ENCODE results near the gene ABCG5.

The ABCG5 gene

GRCh38 chr2:43826305-43827250 lies 12.1 kb downstream of the ABCG5 start:
- no peak overlapping the region for H3K27ac ChIP-seq (replicated peaks; ENCODE audit: low read length)
- no peak overlapping the region for H3K4me2 ChIP-seq (ENCODE audit: insufficient read depth, low read length, poor library complexity, severe bottlenecking)
- no CpG with 5 or more reads among the region's 17 CpGs for WGBS, 2 donors (ENCODE audit: extremely low coverage in 2 of 2, insufficient read length in 2 of 2, insufficient replicate concordance in 1 of 2)
- H2BK5ac ChIP-seq (ENCODE audit: low read length), result no peak overlapping the region
- H3K27me3 ChIP-seq (ENCODE audit: control insufficient read depth in 3 of 3, insufficient read depth in 3 of 3, low read depth in 1 of 3, low read length in 3 of 3), result peaks cover 0 to 8% (median 0%) of the 10 kb centered on the region in 3 experiments
- no peak overlapping the region for H2BK12ac ChIP-seq (ENCODE audit: low read length)
- no peaks in the 10 kb centered on the region for H3K4me1 ChIP-seq (ENCODE audit: control insufficient read depth in 2 of 2, insufficient read depth in 1 of 2, low read depth in 1 of 2, low read length in 2 of 2)
- H3K79me1 ChIP-seq (ENCODE audit: low read depth, low read length), result no peaks in the 10 kb centered on the region
- H2BK15ac ChIP-seq (ENCODE audit: low read length), result no peak overlapping the region
- H3K9ac ChIP-seq (ENCODE audit: low read depth, low read length, poor library complexity), result no peak overlapping the region
- H3K14ac ChIP-seq (ENCODE audit: low read length), result no peak overlapping the region
- H3K9me3 ChIP-seq (replicated peaks in 1 of 2; ENCODE audit: control insufficient read depth in 2 of 2, insufficient read depth in 1 of 2, low read depth in 1 of 2, low read length in 2 of 2), result no peaks in the 10 kb centered on the region
- no peak overlapping the region for H3K23ac ChIP-seq (ENCODE audit: low read depth, low read length, poor library complexity)
- DNase-seq (ENCODE audit: low spot score), result no peak
- no peak overlapping the region for H4K8ac ChIP-seq (ENCODE audit: low read depth, low read length)
- no peak overlapping the region for H3K18ac ChIP-seq (ENCODE audit: low read length)
- no peak overlapping the region for H3K4ac ChIP-seq (ENCODE audit: low read length)
- no peak overlapping the region for H3K4me3 ChIP-seq (ENCODE audit: low read length in 2 of 2)
- H4K91ac ChIP-seq (ENCODE audit: low read depth, low read length, poor library complexity), result no peak overlapping the region
- no peak overlapping the region for H2BK120ac ChIP-seq (ENCODE audit: low read depth, low read length)
- H2AK5ac ChIP-seq (ENCODE audit: low read depth, low read length), result no peak overlapping the region
- H2AFZ ChIP-seq (ENCODE audit: low read length), result no peak overlapping the region
- H3K36me3 ChIP-seq (replicated peaks in 1 of 2; ENCODE audit: control insufficient read depth in 2 of 2, insufficient read depth in 2 of 2, low read length in 2 of 2), result no peaks in the 10 kb centered on the region

- Histone ChIP-seq H3K4me3 (ENCODE audit: low read length in 2 of 2) (no peak overlapping the region), H3K27me3 (ENCODE audit: control insufficient read depth in 3 of 3, insufficient read depth in 3 of 3, low read depth in 1 of 3, low read length in 3 of 3) (peaks cover 0 to 7% (median 0%) of the 10 kb centered on the region in 3 experiments), H2AFZ (ENCODE audit: low read length) (no peak overlapping the region), H2BK12ac (ENCODE audit: low read length) (no peak overlapping the region), H4K91ac (ENCODE audit: low read depth, low read length, poor library complexity) (no peak overlapping the region), H3K23ac (ENCODE audit: low read depth, low read length, poor library complexity) (no peak overlapping the region), H3K9me3 (replicated peaks in 1 of 2; ENCODE audit: control insufficient read depth in 2 of 2, insufficient read depth in 1 of 2, low read depth in 1 of 2, low read length in 2 of 2) (no peaks in the 10 kb centered on the region), H3K79me1 (ENCODE audit: low read depth, low read length) (no peaks in the 10 kb centered on the region), H2BK15ac (ENCODE audit: low read length) (no peak overlapping the region), H3K4ac (ENCODE audit: low read length) (no peak overlapping the region), H3K4me1 (ENCODE audit: control insufficient read depth in 2 of 2, insufficient read depth in 1 of 2, low read depth in 1 of 2, low read length in 2 of 2) (no peaks in the 10 kb centered on the region), H3K18ac (ENCODE audit: low read length) (no peak overlapping the region), H3K9ac (ENCODE audit: low read depth, low read length, poor library complexity) (no peak overlapping the region), H3K14ac (ENCODE audit: low read length) (no peak overlapping the region), H2BK5ac (ENCODE audit: low read length) (no peak overlapping the region), H2AK5ac (ENCODE audit: low read depth, low read length) (no peak overlapping the region), H3K4me2 (ENCODE audit: insufficient read depth, low read length, poor library complexity, severe bottlenecking) (no peak overlapping the region), H3K27ac (replicated peaks; ENCODE audit: low read length) (no peak overlapping the region), H4K8ac (ENCODE audit: low read depth, low read length) (no peak overlapping the region), H3K36me3 (replicated peaks in 1 of 2; ENCODE audit: control insufficient read depth in 2 of 2, insufficient read depth in 2 of 2, low read length in 2 of 2) (no peaks in the 10 kb centered on the region), H2BK120ac (ENCODE audit: low read depth, low read length) (no peak overlapping the region)
- WGBS, 2 donors (ENCODE audit: extremely low coverage in 2 of 2, insufficient read length in 2 of 2, insufficient replicate concordance in 1 of 2), result no CpG with 5 or more reads among the region's 3 CpGs
- DNase-seq (ENCODE audit: low spot score), result no peak
Observed at GRCh38 chr2:43825841-43826240, 12.8 kb downstream of the ABCG5 start.

- H3K9ac ChIP-seq (ENCODE audit: low read depth, low read length, poor library complexity), result no peak overlapping the region
- no peak for DNase-seq (ENCODE audit: low spot score)
- no peak overlapping the region for H3K4ac ChIP-seq (ENCODE audit: low read length)
- no peaks in the 10 kb centered on the region for H3K36me3 ChIP-seq (replicated peaks in 1 of 2; ENCODE audit: control insufficient read depth in 2 of 2, insufficient read depth in 2 of 2, low read length in 2 of 2)
- H4K91ac ChIP-seq (ENCODE audit: low read depth, low read length, poor library complexity), result no peak overlapping the region
- H3K23ac ChIP-seq (ENCODE audit: low read depth, low read length, poor library complexity), result no peak overlapping the region
- H3K4me3 ChIP-seq (ENCODE audit: low read length in 2 of 2), result no peak overlapping the region
- H2BK15ac ChIP-seq (ENCODE audit: low read length), result no peak overlapping the region
- H2AFZ ChIP-seq (ENCODE audit: low read length), result no peak overlapping the region
- H3K4me2 ChIP-seq (ENCODE audit: insufficient read depth, low read length, poor library complexity, severe bottlenecking), result no peak overlapping the region
- no peak overlapping the region for H2BK120ac ChIP-seq (ENCODE audit: low read depth, low read length)
- no peak overlapping the region for H2BK5ac ChIP-seq (ENCODE audit: low read length)
- no peak overlapping the region for H2BK12ac ChIP-seq (ENCODE audit: low read length)
- no CpG with 5 or more reads among the region's 12 CpGs for WGBS, 2 donors (ENCODE audit: extremely low coverage in 2 of 2, insufficient read length in 2 of 2, insufficient replicate concordance in 1 of 2)
- no peak overlapping the region for H3K18ac ChIP-seq (ENCODE audit: low read length)
- H2AK5ac ChIP-seq (ENCODE audit: low read depth, low read length), result no peak overlapping the region
- no peak overlapping the region for H4K8ac ChIP-seq (ENCODE audit: low read depth, low read length)
- H3K9me3 ChIP-seq (replicated peaks in 1 of 2; ENCODE audit: control insufficient read depth in 2 of 2, insufficient read depth in 1 of 2, low read depth in 1 of 2, low read length in 2 of 2), result no peaks in the 10 kb centered on the region
- no peaks in the 10 kb centered on the region for H3K79me1 ChIP-seq (ENCODE audit: low read depth, low read length)
- no peak overlapping the region for H3K14ac ChIP-seq (ENCODE audit: low read length)
- no peak overlapping the region for H3K27ac ChIP-seq (replicated peaks; ENCODE audit: low read length)
- peaks cover 0 to 3% (median 0%) of the 10 kb centered on the region in 3 experiments for H3K27me3 ChIP-seq (ENCODE audit: control insufficient read depth in 3 of 3, insufficient read depth in 3 of 3, low read depth in 1 of 3, low read length in 3 of 3)
- H3K4me1 ChIP-seq (ENCODE audit: control insufficient read depth in 2 of 2, insufficient read depth in 1 of 2, low read depth in 1 of 2, low read length in 2 of 2), result no peaks in the 10 kb centered on the region
Observed at GRCh38 chr2:43824951-43825493, 13.6 kb downstream of the ABCG5 start.

DNA sequence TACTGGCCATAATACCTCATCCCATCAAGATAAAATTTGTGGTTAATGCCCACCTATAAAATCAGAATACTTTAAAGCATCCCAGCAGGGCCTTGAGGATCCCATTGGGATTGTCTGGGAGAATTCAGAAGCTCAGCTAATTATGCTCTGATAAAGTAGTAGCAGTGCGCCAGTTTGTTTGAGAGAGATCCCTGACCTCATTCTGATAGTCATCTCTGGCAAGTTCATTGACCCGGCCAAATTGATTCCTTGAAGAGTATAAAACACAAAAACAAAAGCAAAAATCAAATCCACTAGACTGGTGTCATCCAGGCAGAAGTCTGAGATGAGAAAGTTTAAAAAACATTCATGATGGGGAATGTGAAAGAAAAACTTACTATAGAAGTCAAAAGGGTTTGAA lies 14.1 kb downstream of the ABCG5 start:
- no peak overlapping the region for H4K91ac ChIP-seq (ENCODE audit: low read depth, low read length, poor library complexity)
- no peak overlapping the region for H3K18ac ChIP-seq (ENCODE audit: low read length)
- no peak overlapping the region for H2BK15ac ChIP-seq (ENCODE audit: low read length)
- H3K4me1 ChIP-seq (ENCODE audit: control insufficient read depth in 2 of 2, insufficient read depth in 1 of 2, low read depth in 1 of 2, low read length in 2 of 2), result no peaks in the 10 kb centered on the region
- no peak for DNase-seq (ENCODE audit: low spot score)
- H3K4ac ChIP-seq (ENCODE audit: low read length), result no peak overlapping the region
- H3K36me3 ChIP-seq (replicated peaks in 1 of 2; ENCODE audit: control insufficient read depth in 2 of 2, insufficient read depth in 2 of 2, low read length in 2 of 2), result no peaks in the 10 kb centered on the region
- no peak overlapping the region for H3K14ac ChIP-seq (ENCODE audit: low read length)
- no peak overlapping the region for H2AK5ac ChIP-seq (ENCODE audit: low read depth, low read length)
- no peaks in the 10 kb centered on the region for H3K27me3 ChIP-seq (ENCODE audit: control insufficient read depth in 3 of 3, insufficient read depth in 3 of 3, low read depth in 1 of 3, low read length in 3 of 3)
- no peaks in the 10 kb centered on the region for H3K79me1 ChIP-seq (ENCODE audit: low read depth, low read length)
- no peak overlapping the region for H3K9ac ChIP-seq (ENCODE audit: low read depth, low read length, poor library complexity)
- no peaks in the 10 kb centered on the region for H3K9me3 ChIP-seq (replicated peaks in 1 of 2; ENCODE audit: control insufficient read depth in 2 of 2, insufficient read depth in 1 of 2, low read depth in 1 of 2, low read length in 2 of 2)
- no peak overlapping the region for H3K27ac ChIP-seq (replicated peaks; ENCODE audit: low read length)
- no peak overlapping the region for H2BK12ac ChIP-seq (ENCODE audit: low read length)
- no peak overlapping the region for H3K4me2 ChIP-seq (ENCODE audit: insufficient read depth, low read length, poor library complexity, severe bottlenecking)
- no peak overlapping the region for H3K4me3 ChIP-seq (ENCODE audit: low read length in 2 of 2)
- H2AFZ ChIP-seq (ENCODE audit: low read length), result no peak overlapping the region
- WGBS, 2 donors (ENCODE audit: extremely low coverage in 2 of 2, insufficient read length in 2 of 2, insufficient replicate concordance in 1 of 2), result no CpG with 5 or more reads among the region's 2 CpGs
- H2BK120ac ChIP-seq (ENCODE audit: low read depth, low read length), result no peak overlapping the region
- H3K23ac ChIP-seq (ENCODE audit: low read depth, low read length, poor library complexity), result no peak overlapping the region
- no peak overlapping the region for H4K8ac ChIP-seq (ENCODE audit: low read depth, low read length)
- no peak overlapping the region for H2BK5ac ChIP-seq (ENCODE audit: low read length)

All from neuronal stem cell (in vitro differentiated cells).